ENCODE results near the gene PRKAG2. TPM values are rescaled to one million over a fixed set of nuclear protein-coding genes. Genes with fewer than 3 reads are reported as not detected.

Gene PRKAG2
- total RNA-seq, 2 donors from 2014 or later, result 41.3 to 51.8 TPM

- Mint-ChIP-seq H3K4me1 (peaks cover 39% of the 10 kb centered on the region), H3K27ac (peak overlapping the region; percentile 65)
- no peak for DNase-seq
These were observed 83.4 kb downstream of the PRKAG2 start for GRCh38 chr7:151793531-151793951.

GRCh38 chr7:151792636-151793035 lies 84.3 kb downstream of the PRKAG2 start:
- peaks cover 2% of the 10 kb centered on the region for H3K36me3 Mint-ChIP-seq (ENCODE audit: low read depth)
- H3K4me1 Mint-ChIP-seq, result peaks cover 39% of the 10 kb centered on the region
- H3K27me3 Mint-ChIP-seq, result no peaks in the 10 kb centered on the region
- ATAC-seq, result no peak
- H3K27ac Mint-ChIP-seq, result peak overlapping the region; percentile 65
- H3K4me3 Mint-ChIP-seq, result no peak overlapping the region
- no peaks in the 10 kb centered on the region for H3K9me3 ChIP-seq (ENCODE audit: control insufficient read depth, low read length, poor library complexity, severe bottlenecking)
- DNase-seq, result no peak

More at GRCh38 chr7:151793531-151793951, 83.4 kb downstream of the PRKAG2 start:
- Mint-ChIP-seq H3K36me3 (ENCODE audit: low read depth) (peaks cover 2% of the 10 kb centered on the region), H3K27me3 (no peaks in the 10 kb centered on the region), H3K4me3 (no peak overlapping the region)
- H3K9me3 ChIP-seq (ENCODE audit: control insufficient read depth, low read length, poor library complexity, severe bottlenecking), result no peaks in the 10 kb centered on the region
- no peak for ATAC-seq

GRCh38 chr7:151792086-151792485 lies 84.8 kb downstream of the PRKAG2 start:
- H3K9me3 ChIP-seq (ENCODE audit: control insufficient read depth, low read length, poor library complexity, severe bottlenecking), result no peaks in the 10 kb centered on the region
- Mint-ChIP-seq H3K4me1 (peaks cover 36% of the 10 kb centered on the region), H3K36me3 (ENCODE audit: low read depth) (peaks cover 2% of the 10 kb centered on the region)

GRCh38 chr7:151790830-151791620 lies 85.9 kb downstream of the PRKAG2 start:
- H3K36me3 Mint-ChIP-seq (ENCODE audit: low read depth), result peaks cover 2% of the 10 kb centered on the region
- ATAC-seq, result no peak
- H3K27ac Mint-ChIP-seq, result peak overlapping the region; percentile 65
- H3K9me3 ChIP-seq (ENCODE audit: control insufficient read depth, low read length, poor library complexity, severe bottlenecking), result no peaks in the 10 kb centered on the region
- no peak for DNase-seq
- H3K4me3 Mint-ChIP-seq, result no peak overlapping the region
- H3K27me3 Mint-ChIP-seq, result no peaks in the 10 kb centered on the region
- H3K4me1 Mint-ChIP-seq, result peaks cover 29% of the 10 kb centered on the region

More at GRCh38 chr7:151792086-151792485, 84.8 kb downstream of the PRKAG2 start:
- H3K27me3 Mint-ChIP-seq, result no peaks in the 10 kb centered on the region
- ATAC-seq (no peak), DNase-seq (no peak)
- H3K27ac Mint-ChIP-seq, result peak overlapping the region; percentile 65
- H3K4me3 Mint-ChIP-seq, result no peak overlapping the region

- Mint-ChIP-seq H3K36me3 (ENCODE audit: low read depth) (peaks cover 2% of the 10 kb centered on the region), H3K27me3 (no peaks in the 10 kb centered on the region), H3K4me3 (peak overlapping the region; percentile 39), H3K27ac (no peak overlapping the region), H3K4me1 (peaks cover 25% of the 10 kb centered on the region)
- no peak for ATAC-seq
- no peak for DNase-seq
- no peaks in the 10 kb centered on the region for H3K9me3 ChIP-seq (ENCODE audit: control insufficient read depth, low read length, poor library complexity, severe bottlenecking)
These were observed 86.7 kb downstream of the PRKAG2 start for GRCh38 chr7:151790095-151790829.

- no peak for DNase-seq
- H3K4me3 Mint-ChIP-seq, result no peak overlapping the region
- no peak for ATAC-seq
- H3K4me1 Mint-ChIP-seq, result peaks cover 21% of the 10 kb centered on the region
- no peaks in the 10 kb centered on the region for H3K27me3 Mint-ChIP-seq
- peaks cover 2% of the 10 kb centered on the region for H3K36me3 Mint-ChIP-seq (ENCODE audit: low read depth)
- H3K27ac Mint-ChIP-seq, result no peak overlapping the region
- no peaks in the 10 kb centered on the region for H3K9me3 ChIP-seq (ENCODE audit: control insufficient read depth, low read length, poor library complexity, severe bottlenecking)
These were observed 87.5 kb downstream of the PRKAG2 start for GRCh38 chr7:151789380-151789947.

- Mint-ChIP-seq H3K4me3 (no peak overlapping the region), H3K27ac (no peak overlapping the region), H3K36me3 (ENCODE audit: low read depth) (peaks cover 2% of the 10 kb centered on the region), H3K4me1 (peaks cover 25% of the 10 kb centered on the region), H3K27me3 (no peaks in the 10 kb centered on the region)
- no peaks in the 10 kb centered on the region for H3K9me3 ChIP-seq (ENCODE audit: control insufficient read depth, low read length, poor library complexity, severe bottlenecking)
- no peak for ATAC-seq
- DNase-seq, result no peak
These were observed 89.6 kb downstream of the PRKAG2 start for GRCh38 chr7:151787348-151787747.

GRCh38 chr7:151786936-151787335 lies 90.0 kb downstream of the PRKAG2 start:
- peaks cover 27% of the 10 kb centered on the region for H3K4me1 Mint-ChIP-seq
- H3K27ac Mint-ChIP-seq, result no peak overlapping the region
- no peaks in the 10 kb centered on the region for H3K27me3 Mint-ChIP-seq
- DNase-seq (no peak), ATAC-seq (no peak)
- no peaks in the 10 kb centered on the region for H3K9me3 ChIP-seq (ENCODE audit: control insufficient read depth, low read length, poor library complexity, severe bottlenecking)
- H3K36me3 Mint-ChIP-seq (ENCODE audit: low read depth), result peaks cover 2% of the 10 kb centered on the region
- no peak overlapping the region for H3K4me3 Mint-ChIP-seq

GRCh38 chr7:151786241-151786640 lies 90.7 kb downstream of the PRKAG2 start:
- Mint-ChIP-seq H3K27me3 (no peaks in the 10 kb centered on the region), H3K36me3 (ENCODE audit: low read depth) (peaks cover 2% of the 10 kb centered on the region), H3K4me1 (peaks cover 24% of the 10 kb centered on the region), H3K4me3 (peak overlapping the region; percentile 41), H3K27ac (no peak overlapping the region)
- H3K9me3 ChIP-seq (ENCODE audit: control insufficient read depth, low read length, poor library complexity, severe bottlenecking), result no peaks in the 10 kb centered on the region
- DNase-seq (no peak), ATAC-seq (no peak)

GRCh38 chr7:151785681-151785965 lies 91.3 kb downstream of the PRKAG2 start:
- Mint-ChIP-seq H3K36me3 (ENCODE audit: low read depth) (peaks cover 2% of the 10 kb centered on the region), H3K4me1 (peaks cover 26% of the 10 kb centered on the region), H3K27me3 (no peaks in the 10 kb centered on the region), H3K4me3 (no peak overlapping the region), H3K27ac (peak overlapping the region; percentile 24)
- no peak for DNase-seq
- no peaks in the 10 kb centered on the region for H3K9me3 ChIP-seq (ENCODE audit: control insufficient read depth, low read length, poor library complexity, severe bottlenecking)
- ATAC-seq, result no peak

- DNase-seq (no peak), ATAC-seq (no peak)
- Mint-ChIP-seq H3K27me3 (no peaks in the 10 kb centered on the region), H3K27ac (peak overlapping the region; percentile 24), H3K4me1 (peaks cover 24% of the 10 kb centered on the region), H3K4me3 (no peak overlapping the region), H3K36me3 (ENCODE audit: low read depth) (peaks cover under 1% of the 10 kb centered on the region)
- no peaks in the 10 kb centered on the region for H3K9me3 ChIP-seq (ENCODE audit: control insufficient read depth, low read length, poor library complexity, severe bottlenecking)
These were observed 91.8 kb downstream of the PRKAG2 start for GRCh38 chr7:151784853-151785680.

GRCh38 chr7:151783958-151784575 lies 92.8 kb downstream of the PRKAG2 start:
- H3K27me3 Mint-ChIP-seq, result no peaks in the 10 kb centered on the region
- peaks cover 18% of the 10 kb centered on the region for H3K4me1 Mint-ChIP-seq
- DNase-seq (no peak), ATAC-seq (no peak)
- H3K27ac Mint-ChIP-seq, result no peak overlapping the region
- H3K36me3 Mint-ChIP-seq (ENCODE audit: low read depth), result peaks cover 6% of the 10 kb centered on the region
- no peaks in the 10 kb centered on the region for H3K9me3 ChIP-seq (ENCODE audit: control insufficient read depth, low read length, poor library complexity, severe bottlenecking)
- no peak overlapping the region for H3K4me3 Mint-ChIP-seq

Data from T-helper 17 cell (primary cell).